Measurements from ENCODE around the gene MAB21L3. TPM values are rescaled to one million over a fixed set of nuclear protein-coding genes. Genes with fewer than 3 reads are reported as not detected.

MAB21L3 gene
- total RNA-seq, 8 experiments from 2014 or later, result 0.09 to 0.43 (median 0.14) TPM

- ATAC-seq (replicated peaks in 6 of 8), result no peak
- in situ Hi-C loops (cut with MboI; ENCODE audit: low pct_unique_long_range_greater_than_20kb in 2 of 9, low sequenced_read_pairs in 9 of 9, unreplicated experiment in 9 of 9), result loop anchor here in 2 of 9 experiments (25.0 kb wide), 2 partner anchors 338 to 913 kb away; partner anchors contain the start of gene TTF2 (in 1 of the 2)
- H3K4me1 ChIP-seq (replicated peaks in 1 of 2), result peaks cover 0 to 7% of the 10 kb centered on the region in 2 donors
- 50 to 100% (median 72%) methylated on average over 2 to 3 of the region's 3 CpGs; no CpG with 5 or more reads in 3 of the 10 experiments for WGBS, 10 experiments
- no peak overlapping the region for H3K4me3 ChIP-seq
- no peak overlapping the region for H3K27ac ChIP-seq
Observed at GRCh38 chr1:116148967-116149366, 37.8 kb downstream of the MAB21L3 start.

GRCh38 chr1:116150368-116150767 is 39.2 kb downstream of the MAB21L3 start:
- H3K4me3 ChIP-seq, result no peak overlapping the region
- WGBS, 10 experiments, result 70 to 96% (median 88%) methylated on average over 3 to 4 of the region's 4 CpGs; no CpG with 5 or more reads in 3 of the 10 experiments
- no peak overlapping the region for H3K27ac ChIP-seq
- H3K4me1 ChIP-seq (replicated peaks in 1 of 2), result peaks cover 0 to 7% of the 10 kb centered on the region in 2 donors
- no peak for ATAC-seq (replicated peaks in 6 of 8)
- in situ Hi-C loops (cut with MboI; ENCODE audit: low pct_unique_long_range_greater_than_20kb in 2 of 9, low sequenced_read_pairs in 9 of 9, unreplicated experiment in 9 of 9), result loop anchor here in 2 of 9 experiments (25.0 kb wide), 1 partner anchor 337 kb away; no protein-coding TSS in a partner anchor

- ATAC-seq (replicated peaks in 6 of 8), result peak; percentile 96 to 100 (median 98)
- in situ Hi-C loops (cut with MboI; ENCODE audit: low pct_unique_long_range_greater_than_20kb in 2 of 9, low sequenced_read_pairs in 9 of 9, unreplicated experiment in 9 of 9), result loop anchor here in 2 of 9 experiments (25.0 kb wide), 1 partner anchor 335 kb away; no protein-coding TSS in a partner anchor
- H3K4me1 ChIP-seq (replicated peaks in 1 of 2), result peaks cover 0 to 7% of the 10 kb centered on the region in 2 donors
- H3K4me3 ChIP-seq, result peak overlapping the region; percentile 25 to 40 (median 30)
- no peak overlapping the region for H3K27ac ChIP-seq
- 0 to 33% (median 17%) methylated on average over 1 to 18 of the region's 46 CpGs; no CpG with 5 or more reads in 3 of the 10 experiments for WGBS, 10 experiments
Observed at GRCh38 chr1:116151739-116152576, 40.8 kb downstream of the MAB21L3 start.

- in situ Hi-C loops (cut with MboI; ENCODE audit: low pct_unique_long_range_greater_than_20kb in 2 of 9, low sequenced_read_pairs in 9 of 9, unreplicated experiment in 9 of 9), result loop anchor here in 2 of 9 experiments (25.0 kb wide), 1 partner anchor 335 kb away; no protein-coding TSS in a partner anchor
- Histone ChIP-seq H3K4me3 (peak overlapping the region in 4 of 5 donors; percentile 28 to 40 (median 30)), H3K4me1 (replicated peaks in 1 of 2) (peaks cover 0 to 7% of the 10 kb centered on the region in 2 donors), H3K27ac (no peak overlapping the region)
- no CpG with 5 or more reads among the region's 4 CpGs for WGBS, 10 experiments
- ATAC-seq (replicated peaks in 6 of 8), result no peak
Observed at GRCh38 chr1:116152577-116152943, 41.4 kb downstream of the MAB21L3 start.

GRCh38 chr1:116152950-116153691 is 41.9 kb downstream of the MAB21L3 start:
- no peak for ATAC-seq (replicated peaks in 6 of 8)
- 78 to 100% (median 100%) methylated on average over 1 to 4 of the region's 4 CpGs; no CpG with 5 or more reads in 3 of the 10 experiments for WGBS, 10 experiments
- H3K4me1 ChIP-seq (replicated peaks in 1 of 2), result peaks cover 0 to 7% of the 10 kb centered on the region in 2 donors
- H3K4me3 ChIP-seq, result no peak overlapping the region
- H3K27ac ChIP-seq, result no peak overlapping the region
- in situ Hi-C loops (cut with MboI; ENCODE audit: low pct_unique_long_range_greater_than_20kb in 2 of 9, low sequenced_read_pairs in 9 of 9, unreplicated experiment in 9 of 9), result loop anchor here in 2 of 9 experiments (25.0 kb wide), 1 partner anchor 334 kb away; no protein-coding TSS in a partner anchor

GRCh38 chr1:116153692-116154031 is 42.5 kb downstream of the MAB21L3 start:
- ATAC-seq (replicated peaks in 6 of 8), result no peak

GRCh38 chr1:116154536-116154935 is 43.3 kb downstream of the MAB21L3 start:
- WGBS, 10 experiments, result 70 to 100% (median 88%) methylated on average over 2 to 4 of the region's 4 CpGs; no CpG with 5 or more reads in 2 of the 10 experiments
- in situ Hi-C loops (cut with MboI; ENCODE audit: low pct_unique_long_range_greater_than_20kb in 2 of 9, low sequenced_read_pairs in 9 of 9, unreplicated experiment in 9 of 9), result loop anchor here in 2 of 9 experiments (25.0 kb wide), 1 partner anchor 333 kb away; no protein-coding TSS in a partner anchor
- no peak overlapping the region for H3K4me3 ChIP-seq
- H3K4me1 ChIP-seq (replicated peaks in 1 of 2), result peaks cover 0 to 7% of the 10 kb centered on the region in 2 donors
- no peak for ATAC-seq (replicated peaks in 6 of 8)
- no peak overlapping the region for H3K27ac ChIP-seq

More at GRCh38 chr1:116153692-116154031, 42.5 kb downstream of the MAB21L3 start:
- Histone ChIP-seq H3K4me3 (no peak overlapping the region), H3K27ac (no peak overlapping the region), H3K4me1 (replicated peaks in 1 of 2) (peaks cover 0 to 7% of the 10 kb centered on the region in 2 donors)
- in situ Hi-C loops (cut with MboI; ENCODE audit: low pct_unique_long_range_greater_than_20kb in 2 of 9, low sequenced_read_pairs in 9 of 9, unreplicated experiment in 9 of 9), result loop anchor here in 2 of 9 experiments (25.0 kb wide), 1 partner anchor 334 kb away; no protein-coding TSS in a partner anchor

- Histone ChIP-seq H3K4me1 (replicated peaks in 1 of 2) (no peaks in the 10 kb centered on the region), H3K4me3 (no peak overlapping the region), H3K27ac (no peak overlapping the region)
- no peak for ATAC-seq (replicated peaks in 6 of 8)
- 82 to 100% (median 93%) methylated on average over 1 to 4 of the region's 4 CpGs; no CpG with 5 or more reads in 5 of the 10 experiments for WGBS, 10 experiments
- in situ Hi-C loops (cut with MboI; ENCODE audit: low pct_unique_long_range_greater_than_20kb in 2 of 9, low sequenced_read_pairs in 9 of 9, unreplicated experiment in 9 of 9), result loop anchor here in 2 of 9 experiments (25.0 kb wide), 1 partner anchor 330 kb away; no protein-coding TSS in a partner anchor
Observed at GRCh38 chr1:116157096-116157495, 45.9 kb downstream of the MAB21L3 start.

GRCh38 chr1:116159177-116159576 is 48.0 kb downstream of the MAB21L3 start:
- no peak overlapping the region for H3K27ac ChIP-seq
- no peak for ATAC-seq (replicated peaks in 6 of 8)
- in situ Hi-C loops (cut with MboI; ENCODE audit: low pct_unique_long_range_greater_than_20kb in 2 of 9, low sequenced_read_pairs in 9 of 9, unreplicated experiment in 9 of 9), result loop anchor here in 2 of 9 experiments (25.0 kb wide), 1 partner anchor 328 kb away; no protein-coding TSS in a partner anchor

GRCh38 chr1:116159611-116160010 is 48.4 kb downstream of the MAB21L3 start:
- no peak for ATAC-seq (replicated peaks in 6 of 8)
- WGBS, 10 experiments, result 27 to 100% (median 82%) methylated on average over 1 of the region's 1 CpG; no CpG with 5 or more reads in 2 of the 10 experiments

More at GRCh38 chr1:116159177-116159576, 48.0 kb downstream of the MAB21L3 start:
- H3K4me3 ChIP-seq, result no peak overlapping the region
- no peaks in the 10 kb centered on the region for H3K4me1 ChIP-seq (replicated peaks in 1 of 2)
- 44 to 100% (median 82%) methylated on average over 1 of the region's 1 CpG; no CpG with 5 or more reads in 3 of the 10 experiments for WGBS, 10 experiments

GRCh38 chr1:116161390-116161789 is 50.2 kb downstream of the MAB21L3 start:
- ATAC-seq (replicated peaks in 6 of 8), result no peak
- Histone ChIP-seq H3K4me3 (no peak overlapping the region), H3K27ac (no peak overlapping the region), H3K4me1 (replicated peaks in 1 of 2) (no peaks in the 10 kb centered on the region)
- in situ Hi-C loops (cut with MboI; ENCODE audit: low pct_unique_long_range_greater_than_20kb in 2 of 9, low sequenced_read_pairs in 9 of 9, unreplicated experiment in 9 of 9), result loop anchor here in 2 of 9 experiments (25.0 kb wide), 1 partner anchor 326 kb away; no protein-coding TSS in a partner anchor
- WGBS, 10 experiments, result 71 to 100% (median 83%) methylated on average over 1 to 2 of the region's 2 CpGs; no CpG with 5 or more reads in 5 of the 10 experiments

More at GRCh38 chr1:116159611-116160010, 48.4 kb downstream of the MAB21L3 start:
- Histone ChIP-seq H3K4me1 (replicated peaks in 1 of 2) (no peaks in the 10 kb centered on the region), H3K27ac (no peak overlapping the region), H3K4me3 (no peak overlapping the region)
- in situ Hi-C loops (cut with MboI; ENCODE audit: low pct_unique_long_range_greater_than_20kb in 2 of 9, low sequenced_read_pairs in 9 of 9, unreplicated experiment in 9 of 9), result loop anchor here in 2 of 9 experiments (25.0 kb wide), 1 partner anchor 328 kb away; no protein-coding TSS in a partner anchor

- no peaks in the 10 kb centered on the region for H3K4me1 ChIP-seq (replicated peaks in 1 of 2)
- in situ Hi-C loops (cut with MboI; ENCODE audit: low pct_unique_long_range_greater_than_20kb in 2 of 9, low sequenced_read_pairs in 9 of 9, unreplicated experiment in 9 of 9), result loop anchor here in 2 of 9 experiments (25.0 kb wide), 1 partner anchor 325 kb away; no protein-coding TSS in a partner anchor
- no peak overlapping the region for H3K4me3 ChIP-seq
- H3K27ac ChIP-seq, result no peak overlapping the region
- ATAC-seq (replicated peaks in 6 of 8), result no peak
Observed at GRCh38 chr1:116161877-116162390, 50.7 kb downstream of the MAB21L3 start.
